SK-N-SH (cell line): Measurements from ENCODE around the gene ENOX2. TPM values are rescaled to one million over a fixed set of nuclear protein-coding genes. Genes with fewer than 3 reads are reported as not detected.

ENCODE experiments used
- CTCF ChIA-PET: fragments of 300-600, 350-600 bp; formaldehyde crosslinking; extraction: SDS; loops from one replicate; lab custom pipeline; 2021; lab: Yijun Ruan, JAX
- POLR2A ChIA-PET: fragments of 350-600 bp; sonication (Branson Sonifier 250); formaldehyde crosslinking; extraction: SDS; loops from one replicate; lab custom pipeline; 2020; ENCODE audit warnings: antibody characterized with exemption, inconsistent platforms; lab: Yijun Ruan, JAX
- DNase-seq: peaks from one replicate; pipeline ENCODE4 v3.0.0; 2012
- H2AFZ ChIP-seq: fragments of 200-600 bp; sonication (generic); 2 replicates; pipeline ENCODE4 v1.8.1; 2016; ENCODE audit warnings: antibody characterized with exemption, mild to moderate bottlenecking, low read depth
- H3F3A ChIP-seq: fragments of 200-600 bp; sonication (generic); replicated peaks from 2 replicates; pipeline ENCODE3; 2016; ENCODE audit warnings: antibody characterized with exemption, mild to moderate bottlenecking; ENCODE audit not compliant: insufficient read depth
- H3K27ac ChIP-seq, 2 experiments: fragments of 200-500 bp in 1 of 2; fragments of 200-600 bp in 1 of 2; sonication (Bioruptor generic) in 1 of 2; sonication (generic), shearing (Covaris generic) in 1 of 2; 2 replicates each; pipeline versions ENCODE4 v1.5.1 to v1.6.1; 2014 to 2016; ENCODE audit warnings: low read depth in 2 of 2, inconsistent platforms in 1 of 2, low read length in 1 of 2, mild to moderate bottlenecking in 1 of 2, mixed read lengths in 1 of 2
- H3K27me3 ChIP-seq: fragments of 200-600 bp; sonication (generic), shearing (Covaris generic); 2 replicates; pipeline ENCODE4 v1.6.1; 2016; ENCODE audit warnings: mixed run types; ENCODE audit not compliant: insufficient read depth
- H3K36me3 ChIP-seq, 2 experiments: fragments of 200-500 bp in 1 of 2; fragments of 200-600 bp in 1 of 2; sonication (Bioruptor generic) in 1 of 2; sonication (generic) in 1 of 2; replicated peaks in 1 of 2; 2 replicates each; pipeline versions ENCODE3 to v1.5.1; 2014 to 2016; ENCODE audit warnings: low read length in 1 of 2, mild to moderate bottlenecking in 1 of 2; ENCODE audit not compliant: insufficient read depth in 2 of 2, control insufficient read depth in 1 of 2
- H3K4me1 ChIP-seq, 2 experiments: fragments of 200-500 bp in 1 of 2; fragments of 200-600 bp in 1 of 2; sonication (Bioruptor generic) in 1 of 2; sonication (generic), shearing (Covaris generic) in 1 of 2; 2 replicates each; pipeline versions ENCODE4 v1.5.1 to v1.6.1; 2014 to 2016; ENCODE audit warnings: low read depth in 1 of 2, low read length in 1 of 2, mixed run types in 1 of 2; ENCODE audit not compliant: insufficient read depth in 2 of 2, control insufficient read depth in 1 of 2
- H3K4me2 ChIP-seq: fragments of 200-600 bp; sonication (generic), shearing (Covaris generic); 2 replicates; pipeline ENCODE4 v1.6.1; 2017; ENCODE audit warnings: mixed run types
- H3K4me3 ChIP-seq, 2 experiments: fragments of 200-500 bp in 1 of 2; fragments of 200-600 bp in 1 of 2; sonication (Bioruptor generic) in 1 of 2; sonication (generic), shearing (Covaris generic) in 1 of 2; 2 replicates each; pipeline versions ENCODE4 v1.5.1 to v1.8.1; 2014 to 2016; ENCODE audit warnings: low read depth in 2 of 2, inconsistent platforms in 1 of 2, low read length in 1 of 2, mild to moderate bottlenecking in 1 of 2, mixed read lengths in 1 of 2, moderate library complexity in 1 of 2
- H3K79me2 ChIP-seq: fragments of 200-600 bp; sonication (generic); 2 replicates; pipeline ENCODE4 v1.8.1; 2017; ENCODE audit warnings: mild to moderate bottlenecking; ENCODE audit not compliant: insufficient read depth
- H3K9ac ChIP-seq: fragments of 200-600 bp; sonication (generic); 2 replicates; pipeline ENCODE4 v1.6.1; 2017; ENCODE audit warnings: mixed run types
- H3K9me2 ChIP-seq: fragments of 200-600 bp; sonication (generic); 2 replicates; pipeline ENCODE4 v1.6.1; 2017; ENCODE audit warnings: mixed run types
- H3K9me3 ChIP-seq: fragments of 200-600 bp; sonication (generic); 2 replicates; pipeline ENCODE4 v1.6.1; 2017; ENCODE audit warnings: mixed run types, mild to moderate bottlenecking, moderate library complexity
- H4K20me1 ChIP-seq: fragments of 200-600 bp; sonication (generic); 2 replicates; pipeline ENCODE4 v1.6.1; 2017; ENCODE audit warnings: mild to moderate bottlenecking, mixed run types; ENCODE audit not compliant: insufficient read depth
- CHD2 ChIP-seq: fragments of 150-350 bp; IDR thresholded peaks from 2 replicates; pipeline ENCODE4 v1.6.1; 2018; ENCODE audit warnings: low read length; ENCODE audit not compliant: partially characterized antibody
- CTCF ChIP-seq: fragments of 200-600 bp; sonication (generic); IDR thresholded peaks from 2 replicates; pipeline ENCODE4 v1.6.1; 2017; ENCODE audit warnings: antibody characterized with exemption, mild to moderate bottlenecking, moderate library complexity
- ELF1 ChIP-seq: IDR thresholded peaks from 2 replicates; pipeline ENCODE4 v1.4.0; 2012
- EZH2phosphoT487 ChIP-seq: fragments of 200-600 bp; sonication (generic); IDR thresholded peaks from 2 replicates; pipeline ENCODE4 v1.6.1; 2017; ENCODE audit warnings: low read depth, mixed run types, mild to moderate bottlenecking, antibody characterized with exemption, moderate library complexity, borderline replicate concordance
- FOSL2 ChIP-seq: IDR thresholded peaks from 2 replicates; pipeline ENCODE4 v1.4.0; 2012; ENCODE audit warnings: low read depth, mild to moderate bottlenecking, moderate library complexity, borderline replicate concordance
- FOXM1 ChIP-seq: IDR thresholded peaks from 2 replicates; pipeline ENCODE4 v1.4.0; 2012; ENCODE audit warnings: low read depth, mild to moderate bottlenecking
- GABPA ChIP-seq: IDR thresholded peaks from 2 replicates; pipeline ENCODE4 v1.4.0; 2012; ENCODE audit warnings: low read depth, mild to moderate bottlenecking
- MAX ChIP-seq: IDR thresholded peaks from 2 replicates; pipeline ENCODE4 v1.4.0; 2012; ENCODE audit warnings: low read depth
- MXI1 ChIP-seq: IDR thresholded peaks from 2 replicates; pipeline ENCODE4 v1.6.1; 2012; ENCODE audit warnings: mild to moderate bottlenecking, low read depth, low read length, improper control_type of control experiment
- PBX3 ChIP-seq: IDR thresholded peaks from 2 replicates; pipeline ENCODE4; 2012
- POLR2AphosphoS5 ChIP-seq: IDR thresholded peaks from 2 replicates; pipeline ENCODE4 v1.6.1; 2012; ENCODE audit warnings: low read depth, low read length
- RAD21 ChIP-seq: IDR thresholded peaks from 2 replicates; pipeline ENCODE4 v1.6.1; 2012; ENCODE audit warnings: mild to moderate bottlenecking, low read length
- RXRA ChIP-seq: IDR thresholded peaks from 2 replicates; pipeline ENCODE4 v1.4.0; 2012; ENCODE audit warnings: low read depth, mild to moderate bottlenecking, borderline replicate concordance
- SMC3 ChIP-seq: IDR thresholded peaks from 2 replicates; pipeline ENCODE4 v1.6.1; 2012; ENCODE audit warnings: low read depth, low read length, improper control_type of control experiment
- TAF1 ChIP-seq: IDR thresholded peaks from 2 replicates; pipeline ENCODE4 v1.6.1; 2012; ENCODE audit warnings: low read depth, mild to moderate bottlenecking, low read length, moderate library complexity, borderline replicate concordance
- TEAD4 ChIP-seq: IDR thresholded peaks from 2 replicates; pipeline ENCODE4 v1.4.0; 2012; ENCODE audit warnings: mild to moderate bottlenecking, borderline replicate concordance; ENCODE audit not compliant: insufficient read depth
- YY1 ChIP-seq: IDR thresholded peaks from 2 replicates; pipeline ENCODE4 v1.4.0; 2012; ENCODE audit warnings: low read depth, mild to moderate bottlenecking
- WGBS: methylation state at CpG from one replicate; pipeline ENCODE4 v1.1.6; 2017; ENCODE audit warnings: low lambda C conversion rate; 5-methylcytosine and 5-hydroxymethylcytosine counted together
- polyA plus RNA-seq, 3 experiments: library from polyadenylated mRNA; depleted of rRNA; stranded (reverse); fragments of >200 nt; gene quantifications; 2 replicates each; pipeline ENCODE4 v1.2.3, GENCODE V29; 2012
- TF ChIP-seq, protein P1 (sequence below): IDR thresholded peaks from 2 replicates; pipeline ENCODE4 v1.6.1; 2012; ENCODE audit warnings: mild to moderate bottlenecking, low read depth, low read length, moderate library complexity

Gene ENOX2
- polyA plus RNA-seq, 1 of the 3 experiments (the other 2 are of a cell fraction), result 8.8 TPM

DNA sequence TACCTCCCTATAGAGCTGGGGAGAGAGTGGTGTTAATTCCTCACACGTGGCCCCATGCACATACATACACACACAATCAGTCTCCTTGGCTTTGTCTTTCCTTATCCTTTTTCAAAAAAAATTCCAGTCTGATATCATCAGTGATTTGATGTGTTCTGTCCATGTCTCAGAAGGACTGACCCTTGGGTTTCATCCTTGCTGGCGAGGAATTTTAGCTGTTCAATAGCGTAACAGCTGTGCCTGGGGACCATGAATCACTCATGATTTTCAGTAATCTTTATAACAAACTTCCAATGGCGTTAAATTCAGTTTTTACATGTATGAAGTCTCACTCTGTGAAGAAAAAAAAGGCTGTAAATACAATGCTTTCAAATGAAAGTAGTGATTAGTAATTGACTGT lies 296.6 kb downstream of the ENOX2 start:
- Histone ChIP-seq H3F3A (no peaks in the 10 kb centered on the region), H3K79me2 (no peaks in the 10 kb centered on the region), H3K4me1 (no peaks in the 10 kb centered on the region), H3K27ac (no peak overlapping the region), H3K9me3 (no peaks in the 10 kb centered on the region), H3K9ac (no peak overlapping the region), H2AFZ (no peak overlapping the region), H3K9me2 (no peaks in the 10 kb centered on the region), H4K20me1 (no peaks in the 10 kb centered on the region), H3K36me3 (no peaks in the 10 kb centered on the region), H3K4me2 (no peak overlapping the region), H3K27me3 (no peaks in the 10 kb centered on the region), H3K4me3 (no peak overlapping the region)
- TF ChIP-seq CTCF (no peak), SMC3 (no peak), TEAD4 (no peak), RAD21 (no peak), FOXM1 (no peak), RXRA (no peak), MAX (no peak), CHD2 (no peak), TAF1 (no peak), EZH2phosphoT487 (no peak), ELF1 (no peak), PBX3 (no peak), MXI1 (no peak), GABPA (no peak), YY1 (no peak), POLR2AphosphoS5 (no peak), FOSL2 (no peak)
- TF ChIP-seq, protein P1, sequence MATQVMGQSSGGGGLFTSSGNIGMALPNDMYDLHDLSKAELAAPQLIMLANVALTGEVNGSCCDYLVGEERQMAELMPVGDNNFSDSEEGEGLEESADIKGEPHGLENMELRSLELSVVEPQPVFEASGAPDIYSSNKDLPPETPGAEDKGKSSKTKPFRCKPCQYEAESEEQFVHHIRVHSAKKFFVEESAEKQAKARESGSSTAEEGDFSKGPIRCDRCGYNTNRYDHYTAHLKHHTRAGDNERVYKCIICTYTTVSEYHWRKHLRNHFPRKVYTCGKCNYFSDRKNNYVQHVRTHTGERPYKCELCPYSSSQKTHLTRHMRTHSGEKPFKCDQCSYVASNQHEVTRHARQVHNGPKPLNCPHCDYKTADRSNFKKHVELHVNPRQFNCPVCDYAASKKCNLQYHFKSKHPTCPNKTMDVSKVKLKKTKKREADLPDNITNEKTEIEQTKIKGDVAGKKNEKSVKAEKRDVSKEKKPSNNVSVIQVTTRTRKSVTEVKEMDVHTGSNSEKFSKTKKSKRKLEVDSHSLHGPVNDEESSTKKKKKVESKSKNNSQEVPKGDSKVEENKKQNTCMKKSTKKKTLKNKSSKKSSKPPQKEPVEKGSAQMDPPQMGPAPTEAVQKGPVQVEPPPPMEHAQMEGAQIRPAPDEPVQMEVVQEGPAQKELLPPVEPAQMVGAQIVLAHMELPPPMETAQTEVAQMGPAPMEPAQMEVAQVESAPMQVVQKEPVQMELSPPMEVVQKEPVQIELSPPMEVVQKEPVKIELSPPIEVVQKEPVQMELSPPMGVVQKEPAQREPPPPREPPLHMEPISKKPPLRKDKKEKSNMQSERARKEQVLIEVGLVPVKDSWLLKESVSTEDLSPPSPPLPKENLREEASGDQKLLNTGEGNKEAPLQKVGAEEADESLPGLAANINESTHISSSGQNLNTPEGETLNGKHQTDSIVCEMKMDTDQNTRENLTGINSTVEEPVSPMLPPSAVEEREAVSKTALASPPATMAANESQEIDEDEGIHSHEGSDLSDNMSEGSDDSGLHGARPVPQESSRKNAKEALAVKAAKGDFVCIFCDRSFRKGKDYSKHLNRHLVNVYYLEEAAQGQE, result no peak
- ChIA-PET CTCF (no interaction called here), POLR2A (no interaction called here)
- WGBS, result 37% methylated on average over 4 of the region's 4 CpGs
- no peak for DNase-seq
